GM12874 (cell line): ENCODE data around the gene EPAS1.

Experiments used
- TF ChIP-seq, protein P1 (sequence below): IDR thresholded peaks from 2 replicates; pipeline ENCODE4 v1.5.1; 2011; ENCODE audit warnings: low read depth, mild to moderate bottlenecking, control low read depth, low read length, moderate library complexity; ENCODE audit not compliant: insufficient read depth

EPAS1 gene

DNA sequence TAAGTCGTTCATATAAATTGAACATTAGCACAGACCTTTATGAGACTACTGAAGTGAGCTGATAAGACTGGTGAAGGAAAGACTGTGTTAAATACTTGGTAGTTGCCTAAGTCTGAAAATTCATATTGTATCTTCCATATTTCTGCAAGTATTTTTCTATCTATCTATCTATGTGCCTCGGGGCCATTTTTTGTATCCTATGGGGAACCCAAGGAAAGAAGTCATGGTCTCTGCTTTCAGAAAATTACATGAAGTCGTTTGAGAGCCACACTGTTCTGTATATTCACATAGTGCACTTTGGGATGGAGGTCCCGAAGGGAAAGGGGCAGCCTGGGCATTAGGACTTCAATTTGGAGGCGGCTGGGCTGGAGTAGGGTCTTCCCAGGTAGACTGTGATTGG lies 89.6 kb downstream of the EPAS1 start:
- TF ChIP-seq, protein P1, sequence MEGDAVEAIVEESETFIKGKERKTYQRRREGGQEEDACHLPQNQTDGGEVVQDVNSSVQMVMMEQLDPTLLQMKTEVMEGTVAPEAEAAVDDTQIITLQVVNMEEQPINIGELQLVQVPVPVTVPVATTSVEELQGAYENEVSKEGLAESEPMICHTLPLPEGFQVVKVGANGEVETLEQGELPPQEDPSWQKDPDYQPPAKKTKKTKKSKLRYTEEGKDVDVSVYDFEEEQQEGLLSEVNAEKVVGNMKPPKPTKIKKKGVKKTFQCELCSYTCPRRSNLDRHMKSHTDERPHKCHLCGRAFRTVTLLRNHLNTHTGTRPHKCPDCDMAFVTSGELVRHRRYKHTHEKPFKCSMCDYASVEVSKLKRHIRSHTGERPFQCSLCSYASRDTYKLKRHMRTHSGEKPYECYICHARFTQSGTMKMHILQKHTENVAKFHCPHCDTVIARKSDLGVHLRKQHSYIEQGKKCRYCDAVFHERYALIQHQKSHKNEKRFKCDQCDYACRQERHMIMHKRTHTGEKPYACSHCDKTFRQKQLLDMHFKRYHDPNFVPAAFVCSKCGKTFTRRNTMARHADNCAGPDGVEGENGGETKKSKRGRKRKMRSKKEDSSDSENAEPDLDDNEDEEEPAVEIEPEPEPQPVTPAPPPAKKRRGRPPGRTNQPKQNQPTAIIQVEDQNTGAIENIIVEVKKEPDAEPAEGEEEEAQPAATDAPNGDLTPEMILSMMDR: no peak

DNA sequence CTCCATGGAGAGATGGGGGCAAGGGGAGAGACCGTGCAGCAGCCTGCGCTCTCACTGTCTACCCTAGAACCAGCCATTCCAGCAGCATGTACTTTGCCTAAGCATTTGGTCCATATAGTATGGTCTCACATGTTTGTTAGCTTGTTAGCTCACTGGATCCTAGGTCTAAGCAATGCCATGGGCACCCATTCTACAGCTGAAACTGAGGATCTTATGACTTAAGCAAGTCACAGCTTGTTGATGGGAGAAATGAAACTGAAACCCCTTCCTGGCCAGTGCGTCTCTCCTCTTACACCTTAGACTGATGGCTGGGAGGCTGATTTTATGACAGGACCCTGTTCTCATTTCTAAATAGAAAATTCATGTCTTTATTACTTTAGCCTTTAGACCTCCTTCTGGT lies 90.1 kb downstream of the EPAS1 start:
- TF ChIP-seq, protein P1: no peak

DNA sequence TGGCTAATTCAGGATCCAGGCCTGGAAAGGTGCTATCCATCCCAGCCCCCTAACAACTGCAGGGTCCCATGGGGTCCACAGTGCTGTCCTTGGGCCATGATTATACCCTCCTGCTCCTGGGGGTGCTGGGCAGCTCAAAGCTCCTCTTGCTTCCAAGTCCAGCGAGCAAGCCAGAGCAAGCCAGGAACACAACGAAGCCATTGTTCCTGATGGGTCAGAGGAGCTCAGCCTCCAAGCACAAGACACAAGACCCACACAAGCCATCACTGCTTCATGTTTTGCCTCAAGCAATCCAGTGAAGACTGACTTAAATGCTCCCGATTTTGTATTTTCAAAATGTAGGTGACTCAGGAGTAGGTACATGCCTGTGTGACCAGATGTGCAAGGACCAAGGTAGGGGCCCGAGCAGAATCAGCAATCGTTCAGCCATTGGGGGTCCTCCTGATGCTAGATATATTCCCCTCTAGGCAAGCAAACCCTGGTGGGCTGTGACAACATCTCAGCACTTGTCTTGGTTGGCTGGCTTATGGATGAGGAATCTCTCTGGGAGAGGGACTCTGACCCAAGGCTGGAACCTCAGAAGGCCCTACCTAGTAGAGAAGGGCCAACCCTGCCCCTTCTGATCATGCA lies 90.8 kb downstream of the EPAS1 start:
- TF ChIP-seq, protein P1: no peak

DNA sequence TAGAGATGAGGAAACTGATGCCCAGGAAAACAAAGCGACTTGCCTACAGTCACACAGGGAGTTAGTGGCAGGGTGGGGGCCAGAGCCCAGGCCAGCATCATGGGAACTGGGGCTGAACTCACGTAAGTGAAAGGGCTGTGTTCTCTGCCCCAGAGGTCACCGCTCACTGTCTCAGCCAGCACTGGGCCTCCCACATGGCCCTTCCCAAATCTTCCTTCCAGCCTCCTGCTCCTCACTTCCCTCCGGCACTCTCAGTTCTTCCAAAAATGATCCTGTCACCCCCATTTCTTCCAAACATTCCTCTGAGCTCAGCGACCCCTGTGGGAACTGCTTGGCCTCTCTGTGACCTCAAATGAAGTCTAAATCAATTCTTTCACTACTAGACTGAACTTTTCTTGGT lies 91.7 kb downstream of the EPAS1 start:
- TF ChIP-seq, protein P1: no peak

DNA sequence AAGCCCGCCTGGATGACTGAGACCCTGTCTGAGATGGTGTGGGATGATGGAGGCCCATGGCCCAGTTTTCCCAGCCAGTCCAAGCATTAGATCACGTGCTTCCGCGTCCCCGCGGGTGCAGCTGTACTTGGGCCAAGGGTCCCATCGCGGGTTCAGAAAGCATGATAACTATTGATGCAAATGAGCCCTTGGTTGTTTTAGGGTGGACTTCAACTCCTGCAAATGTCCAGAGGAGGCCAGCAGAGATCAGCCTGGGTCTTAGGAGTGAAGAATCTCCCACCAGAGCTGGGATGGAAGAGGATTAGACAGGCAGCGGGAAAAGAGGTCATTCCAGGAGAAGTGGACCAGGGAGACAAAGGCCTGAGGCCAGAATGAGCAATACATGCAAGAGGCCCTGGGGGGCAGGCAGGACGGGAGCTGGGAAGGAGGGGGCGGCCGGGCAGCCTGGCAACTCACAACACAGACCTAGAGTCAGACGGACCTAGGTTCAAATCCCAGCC lies 92.3 kb downstream of the EPAS1 start:
- TF ChIP-seq, protein P1: no peak

DNA sequence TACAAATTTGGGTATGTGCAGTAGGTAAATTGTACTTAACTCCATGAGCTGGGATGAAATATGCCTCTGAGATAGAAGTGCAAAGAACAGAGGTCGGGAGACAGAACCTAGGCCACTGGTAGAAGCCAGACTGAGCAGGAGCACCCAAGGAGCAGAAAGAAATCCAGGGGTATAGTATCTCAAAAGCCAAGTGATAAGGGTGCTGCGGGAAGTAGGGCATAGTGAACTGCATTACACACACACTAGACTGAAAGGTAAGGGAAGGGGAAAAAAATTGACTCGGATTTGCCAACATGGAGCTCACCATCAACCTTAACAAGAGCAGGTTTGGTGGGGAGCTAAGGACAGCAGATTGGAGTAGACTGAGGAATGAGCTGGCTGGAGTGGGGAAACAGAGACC lies 92.8 kb downstream of the EPAS1 start:
- TF ChIP-seq, protein P1: no peak

DNA sequence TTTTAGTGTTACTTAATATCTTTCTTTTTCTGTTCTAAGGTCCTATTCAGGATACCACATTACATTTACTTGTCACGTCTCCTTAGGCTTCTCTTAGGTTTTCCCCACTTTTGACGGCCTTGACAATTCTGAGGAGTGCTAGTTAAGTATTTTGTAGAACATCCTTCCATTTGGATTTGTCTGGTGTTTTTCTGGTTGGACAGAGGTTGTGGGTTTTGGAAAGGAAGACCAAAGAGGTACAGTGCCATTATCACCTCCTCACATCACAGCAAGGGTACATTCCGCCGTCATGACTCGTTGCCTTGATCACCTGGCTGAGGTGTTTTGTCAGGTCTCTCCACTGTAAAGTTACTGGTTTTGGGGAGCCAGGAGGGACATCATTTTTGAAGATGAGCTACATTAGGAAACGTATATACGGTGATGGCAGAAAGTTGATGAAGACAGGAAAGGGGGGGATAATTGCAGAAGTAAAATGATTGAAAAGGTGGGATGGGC lies 93.7 kb downstream of the EPAS1 start:
- TF ChIP-seq, protein P1: no peak
